HEK293 (cell line): ENCODE measurements around the gene FSIP1.

Experiments
- ZIC2 ChIP-seq: fragments of 450-650 bp; formaldehyde crosslinking; IDR thresholded peaks from 2 replicates; pipeline ENCODE4 v1.5.1; 2016; ENCODE audit warnings: missing biosample characterization, missing genetic modification characterization
- ZNF501 ChIP-seq: fragments of 450-650 bp; formaldehyde crosslinking; IDR thresholded peaks from 2 replicates; pipeline ENCODE4 v1.5.1; 2016; ENCODE audit warnings: missing biosample characterization, missing genetic modification characterization
- ZNF776 ChIP-seq: fragments of 450-650 bp; formaldehyde crosslinking; IDR thresholded peaks from 2 replicates; pipeline ENCODE4 v1.5.0; 2017; ENCODE audit warnings: missing biosample characterization, missing genetic modification characterization, borderline replicate concordance
- TF ChIP-seq, protein P1 (sequence below): fragments of 450-650 bp; formaldehyde crosslinking; IDR thresholded peaks from 2 replicates; pipeline ENCODE4 v1.5.1; 2016; ENCODE audit warnings: missing biosample characterization, missing genetic modification characterization

DNA sequence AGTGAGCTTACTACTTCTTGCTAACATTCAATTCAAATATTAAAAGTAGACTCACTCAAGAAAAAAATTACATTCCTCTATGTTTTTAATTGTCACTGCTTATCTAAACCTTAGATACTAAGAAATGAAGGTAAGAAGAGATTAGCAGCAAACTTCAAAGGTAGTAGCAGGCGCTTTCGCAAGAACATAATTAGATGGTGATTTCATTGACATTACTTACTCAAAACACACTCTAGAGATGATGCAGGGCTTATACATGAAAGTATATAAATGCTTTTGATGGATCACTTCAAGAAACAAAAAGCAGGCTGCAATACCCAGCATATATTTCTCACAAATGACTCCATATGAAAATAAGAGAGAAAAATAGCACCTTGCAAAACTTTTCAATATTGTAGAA, 86.8 kb downstream of the FSIP1 start:
- TF ChIP-seq, protein P1, sequence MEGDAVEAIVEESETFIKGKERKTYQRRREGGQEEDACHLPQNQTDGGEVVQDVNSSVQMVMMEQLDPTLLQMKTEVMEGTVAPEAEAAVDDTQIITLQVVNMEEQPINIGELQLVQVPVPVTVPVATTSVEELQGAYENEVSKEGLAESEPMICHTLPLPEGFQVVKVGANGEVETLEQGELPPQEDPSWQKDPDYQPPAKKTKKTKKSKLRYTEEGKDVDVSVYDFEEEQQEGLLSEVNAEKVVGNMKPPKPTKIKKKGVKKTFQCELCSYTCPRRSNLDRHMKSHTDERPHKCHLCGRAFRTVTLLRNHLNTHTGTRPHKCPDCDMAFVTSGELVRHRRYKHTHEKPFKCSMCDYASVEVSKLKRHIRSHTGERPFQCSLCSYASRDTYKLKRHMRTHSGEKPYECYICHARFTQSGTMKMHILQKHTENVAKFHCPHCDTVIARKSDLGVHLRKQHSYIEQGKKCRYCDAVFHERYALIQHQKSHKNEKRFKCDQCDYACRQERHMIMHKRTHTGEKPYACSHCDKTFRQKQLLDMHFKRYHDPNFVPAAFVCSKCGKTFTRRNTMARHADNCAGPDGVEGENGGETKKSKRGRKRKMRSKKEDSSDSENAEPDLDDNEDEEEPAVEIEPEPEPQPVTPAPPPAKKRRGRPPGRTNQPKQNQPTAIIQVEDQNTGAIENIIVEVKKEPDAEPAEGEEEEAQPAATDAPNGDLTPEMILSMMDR = no peak
- TF ChIP-seq ZNF776 = no peak
- no peak for TF ChIP-seq ZIC2 (tag by site-specific recombination)
- TF ChIP-seq ZNF501 (tag by site-specific recombination) = no peak
